ENCODE data around the gene RFC5. TPM values are rescaled to one million over a fixed set of nuclear protein-coding genes. Genes with fewer than 3 reads are reported as not detected.
"Not testable (repeated sequence)": the region's sequence is repeated elsewhere in the genome, so short reads cannot be mapped to it uniquely, and the experiment has no call there.

The RFC5 gene
- total RNA-seq, 1 experiment from 2014 or later: 78.6 TPM

GRCh38 chr12:117999806-118000205 is 16.7 kb upstream of the RFC5 start:
- H3K4me3 ChIP-seq (replicated peaks in 1 of 2; ENCODE audit: low read depth in 1 of 2, low read length in 2 of 2); RAD21 ChIA-PET (ENCODE audit: low non-redundant PET in 1 of 2, low total read pairs in 2 of 2, uncharacterized antibody in 2 of 2, unreplicated experiment in 2 of 2); H3K9ac ChIP-seq (ENCODE audit: low read length); H3K4me1 ChIP-seq (ENCODE audit: control insufficient read depth in 1 of 2, insufficient read depth in 2 of 2, low read length in 2 of 2); H3K4me2 ChIP-seq (ENCODE audit: low read length); ATAC-seq; intact Hi-C loops (cut with micrococcal nuclease); H3K27ac ChIP-seq (ENCODE audit: low read depth, low read length); H3K79me2 ChIP-seq (ENCODE audit: insufficient read depth, low read length); DNase-seq (ENCODE audit: low read depth, low spot score); CTCF ChIA-PET; H2AFZ ChIP-seq (ENCODE audit: low read depth, low read length, poor library complexity, severe bottlenecking); H3K9me3 ChIP-seq (ENCODE audit: control insufficient read depth in 1 of 2, insufficient read depth in 1 of 2, low read depth in 1 of 2, low read length in 2 of 2); H3K27me3 ChIP-seq (ENCODE audit: insufficient read depth, low read length); H3K9me2 ChIP-seq (ENCODE audit: insufficient read depth); H4K20me1 ChIP-seq (ENCODE audit: insufficient read depth); POLR2A ChIA-PET; BruUV-seq (replicated peaks); H3K36me3 ChIP-seq (ENCODE audit: control insufficient read depth in 1 of 2, insufficient read depth in 2 of 2, low read length in 2 of 2): not testable (repeated sequence)

DNA sequence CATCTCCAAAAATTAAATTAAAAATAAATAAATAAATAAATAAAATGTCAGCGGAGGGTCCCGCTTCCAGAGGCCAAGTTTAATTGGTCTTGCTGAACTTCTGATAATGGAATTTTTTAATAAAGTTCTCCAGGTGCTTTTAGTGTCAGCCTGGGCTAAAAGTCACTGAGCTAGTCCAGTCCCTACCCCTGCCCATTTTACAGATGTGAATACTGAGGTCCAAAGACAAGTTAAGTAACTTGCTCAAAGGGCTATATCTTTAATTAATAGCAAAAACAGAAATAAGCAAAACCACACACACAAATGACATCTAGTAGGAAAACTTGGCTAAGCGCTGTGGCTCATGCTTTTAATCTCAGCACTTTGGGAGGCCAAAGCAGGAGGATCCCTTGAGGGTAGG is 5.6 kb upstream of the RFC5 start:
- RAD21 ChIA-PET (ENCODE audit: low non-redundant PET in 1 of 2, low total read pairs in 2 of 2, uncharacterized antibody in 2 of 2, unreplicated experiment in 2 of 2): no interaction called here
- TF ChIP-seq EZH2phosphoT487 (IDR thresholded peaks at IDR 0.05; ENCODE audit: borderline replicate concordance) (no peak), ZFX (IDR thresholded peaks at IDR 0.05) (no peak), POLR2AphosphoS5 (IDR thresholded peaks at IDR 0.05; ENCODE audit: low read depth, low read length) (no peak), SRF (IDR thresholded peaks at IDR 0.05; ENCODE audit: low read depth) (no peak), SP1 (IDR thresholded peaks at IDR 0.05; ENCODE audit: low read depth) (no peak), ELF1 (IDR thresholded peaks at IDR 0.05; ENCODE audit: borderline replicate concordance, low read depth) (no peak), ATF3 (IDR thresholded peaks at IDR 0.05) (no peak), EZH2 (IDR thresholded peaks at IDR 0.05) (no peak), SIN3A (IDR thresholded peaks at IDR 0.05; ENCODE audit: low read depth) (no peak)
- TF ChIP-seq, protein P1, sequence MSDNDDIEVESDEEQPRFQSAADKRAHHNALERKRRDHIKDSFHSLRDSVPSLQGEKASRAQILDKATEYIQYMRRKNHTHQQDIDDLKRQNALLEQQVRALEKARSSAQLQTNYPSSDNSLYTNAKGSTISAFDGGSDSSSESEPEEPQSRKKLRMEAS (IDR thresholded peaks at IDR 0.05): no peak
- intact Hi-C loops (cut with micrococcal nuclease): no loop called here

More for the DNA sequence above, 5.6 kb upstream of the RFC5 start:
- no peak overlapping the region for H2AFZ ChIP-seq (ENCODE audit: low read depth, low read length, poor library complexity, severe bottlenecking)
- H3K4me3 ChIP-seq (replicated peaks in 1 of 2; ENCODE audit: low read depth in 1 of 2, low read length in 2 of 2): no peak overlapping the region
- no peak overlapping the region for H3K27ac ChIP-seq (ENCODE audit: low read depth, low read length)
- DNase-seq (ENCODE audit: low read depth, low spot score): no peak
- no peaks in the 10 kb centered on the region for H3K9me3 ChIP-seq (ENCODE audit: control insufficient read depth in 1 of 2, insufficient read depth in 1 of 2, low read depth in 1 of 2, low read length in 2 of 2)
- H3K27me3 ChIP-seq (ENCODE audit: insufficient read depth, low read length): no peaks in the 10 kb centered on the region
- H3K36me3 ChIP-seq (ENCODE audit: control insufficient read depth in 1 of 2, insufficient read depth in 2 of 2, low read length in 2 of 2): no peaks in the 10 kb centered on the region
- no peak overlapping the region for H3K9ac ChIP-seq (ENCODE audit: low read length)
- no peaks in the 10 kb centered on the region for H3K79me2 ChIP-seq (ENCODE audit: insufficient read depth, low read length)
- POLR2A ChIA-PET: no interaction called here
- ATAC-seq: no peak
- no peaks in the 10 kb centered on the region for H3K9me2 ChIP-seq (ENCODE audit: insufficient read depth)
- peaks cover 1 to 7% of the 10 kb centered on the region in 2 experiments; a peak in 3 of 4 replicates for H3K4me1 ChIP-seq (ENCODE audit: control insufficient read depth in 1 of 2, insufficient read depth in 2 of 2, low read length in 2 of 2)
- CTCF ChIA-PET: no interaction called here
- no peak overlapping the region for H3K4me2 ChIP-seq (ENCODE audit: low read length)
- H4K20me1 ChIP-seq (ENCODE audit: insufficient read depth): no peaks in the 10 kb centered on the region
- no TSS peak for BruUV-seq (replicated peaks)
